Measurements from ENCODE around the gene CBLL2. TPM values are rescaled to one million over a fixed set of nuclear protein-coding genes. Genes with fewer than 3 reads are reported as not detected.
"Not testable (repeated sequence)": the region's sequence is repeated elsewhere in the genome, so short reads cannot be mapped to it uniquely, and the experiment has no call there.

Gene CBLL2, protein sequence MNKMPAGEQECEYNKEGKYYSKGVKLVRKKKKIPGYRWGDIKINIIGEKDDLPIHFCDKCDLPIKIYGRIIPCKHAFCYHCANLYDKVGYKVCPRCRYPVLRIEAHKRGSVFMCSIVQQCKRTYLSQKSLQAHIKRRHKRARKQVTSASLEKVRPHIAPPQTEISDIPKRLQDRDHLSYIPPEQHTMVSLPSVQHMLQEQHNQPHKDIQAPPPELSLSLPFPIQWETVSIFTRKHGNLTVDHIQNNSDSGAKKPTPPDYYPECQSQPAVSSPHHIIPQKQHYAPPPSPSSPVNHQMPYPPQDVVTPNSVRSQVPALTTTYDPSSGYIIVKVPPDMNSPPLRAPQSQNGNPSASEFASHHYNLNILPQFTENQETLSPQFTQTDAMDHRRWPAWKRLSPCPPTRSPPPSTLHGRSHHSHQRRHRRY
- total RNA-seq: not detected

DNA sequence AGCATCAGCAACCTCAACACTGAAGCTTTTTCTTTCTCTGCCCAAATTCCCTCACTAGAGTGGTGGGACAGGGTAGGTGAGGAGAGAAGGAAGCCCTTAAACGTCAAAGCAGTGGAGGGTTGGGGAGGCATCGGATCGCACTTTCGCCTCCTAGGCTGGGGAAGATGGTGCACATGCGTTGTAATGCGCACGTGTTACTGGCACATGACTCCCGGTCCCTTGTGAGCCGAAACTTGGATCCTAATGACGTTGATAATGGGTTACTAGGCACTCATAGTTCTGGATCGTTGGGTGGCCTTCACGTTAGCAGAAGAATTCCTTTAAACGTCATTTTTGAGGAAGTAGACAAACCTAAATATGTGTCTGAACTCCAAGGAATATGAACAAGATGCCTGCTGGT, at the start of gene CBLL2:
CBLL2 (plus strand) TSS at position 301 of the 400 bp plus-strand sequence; CDS start at position 380, 79 bp downstream.
- no peak for DNase-seq (ENCODE audit: low spot score)

DNA sequence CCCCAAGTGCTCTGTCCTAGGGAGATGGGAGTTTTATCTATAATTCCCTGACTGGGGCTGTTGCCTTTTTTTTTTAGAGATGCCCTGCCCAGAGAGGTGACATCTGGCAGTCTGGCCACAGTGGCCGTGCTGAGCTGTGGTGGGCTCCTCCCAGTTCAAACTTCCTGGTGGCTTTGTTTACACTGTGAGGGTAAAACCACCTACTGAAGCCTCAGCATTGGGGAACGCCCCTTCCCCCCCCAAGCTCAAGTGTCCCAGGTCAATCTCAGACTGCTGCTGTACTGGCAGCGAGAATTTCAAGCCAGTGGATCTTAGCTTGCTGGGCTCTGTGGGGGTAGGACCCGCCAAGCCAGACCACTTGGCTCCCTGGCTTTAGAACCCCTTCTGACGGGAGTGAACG, 38.3 kb upstream of the CBLL2 start:
- DNase-seq (ENCODE audit: low spot score): no peak
- no peak for ATAC-seq

More for the DNA sequence above, at the start of gene CBLL2:
- ATAC-seq: no peak

DNA sequence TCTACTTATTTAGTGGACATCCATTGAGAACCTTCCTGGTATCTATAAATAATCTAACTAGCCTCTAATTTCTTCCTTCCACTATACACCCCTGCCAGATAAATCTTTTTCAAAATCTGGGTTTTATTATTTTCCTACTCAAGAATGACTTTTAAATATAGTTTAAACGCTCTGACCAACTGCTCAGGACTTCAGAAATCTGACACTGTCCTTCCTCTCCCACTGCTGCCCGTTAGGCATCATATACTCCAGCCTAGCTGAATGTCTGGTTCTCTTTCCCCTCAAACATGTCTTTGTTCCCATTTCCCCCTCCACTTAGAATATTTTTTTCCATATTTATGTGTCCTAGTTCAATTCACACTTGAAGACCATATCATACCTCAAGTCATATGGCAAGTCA, 35.2 kb upstream of the CBLL2 start:
- no peak for DNase-seq (ENCODE audit: low spot score)
- ATAC-seq: no peak

- no peak for ATAC-seq
These were observed 26.1 kb upstream of the CBLL2 start for GRCh38 chrX:22246620-22247019.

DNA sequence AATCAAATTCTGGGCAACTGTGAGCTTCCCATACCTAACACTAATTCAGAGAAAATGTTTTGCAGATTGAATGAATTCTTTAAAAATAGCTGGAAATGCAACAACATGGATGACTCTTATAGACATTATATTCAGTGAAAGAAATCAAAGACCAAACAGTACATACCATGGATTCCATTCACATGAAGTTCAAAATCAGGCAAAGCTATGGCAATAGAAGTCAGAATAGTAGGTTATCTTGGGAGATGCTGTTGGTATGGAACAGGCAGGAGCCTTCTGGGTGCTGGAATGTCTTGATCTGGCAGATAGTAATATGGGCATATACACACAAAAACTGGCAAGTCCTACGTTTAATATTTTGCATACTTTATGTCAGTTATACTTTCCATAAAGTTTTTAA, 25.5 kb upstream of the CBLL2 start:
- no peak for DNase-seq (ENCODE audit: low spot score)
- no peak for ATAC-seq

More at GRCh38 chrX:22246620-22247019, 26.1 kb upstream of the CBLL2 start:
- DNase-seq (ENCODE audit: low spot score): no peak

DNA sequence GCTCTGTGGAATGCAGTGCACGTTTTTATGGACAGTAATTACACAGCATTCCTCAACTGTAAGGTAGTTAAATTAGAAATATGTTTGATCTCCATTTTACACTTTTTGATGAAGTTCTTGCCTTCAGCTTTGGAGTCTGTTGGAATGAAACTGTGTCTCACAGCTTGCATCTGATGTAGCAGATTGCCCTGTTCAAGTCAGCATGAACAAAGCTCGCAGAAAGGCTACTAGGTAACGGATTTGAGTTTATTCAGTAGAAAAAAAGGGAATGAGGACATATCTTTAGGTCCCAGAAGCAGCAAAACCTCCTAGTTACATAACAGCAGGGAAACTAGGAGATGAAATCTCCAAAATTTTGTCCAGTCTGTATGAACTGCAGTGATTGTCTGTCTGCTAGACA, 24.3 kb upstream of the CBLL2 start:
- ATAC-seq (no peak), DNase-seq (ENCODE audit: low spot score) (no peak)

DNA sequence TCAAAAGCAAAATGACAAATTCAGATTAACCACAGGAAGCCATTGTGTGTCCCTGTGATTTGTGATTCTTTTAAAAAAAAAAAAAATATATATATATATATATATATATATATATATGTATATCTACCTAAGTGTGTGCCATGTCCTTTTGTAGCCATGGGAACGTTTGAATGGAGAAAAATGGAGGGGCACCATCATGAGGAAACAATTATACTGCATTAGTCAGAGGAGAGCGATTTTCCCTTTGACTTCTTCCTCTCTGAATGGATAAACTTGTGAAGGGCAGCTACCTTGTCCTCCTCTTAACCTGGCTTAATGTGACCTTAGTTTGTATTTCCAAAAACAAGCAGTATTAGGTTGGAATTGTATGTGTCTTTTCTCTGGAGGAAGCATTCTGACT, 23.3 kb upstream of the CBLL2 start:
- ATAC-seq: no peak
- no peak for DNase-seq (ENCODE audit: low spot score)

GRCh38 chrX:22268706-22269105, 4.0 kb upstream of the CBLL2 start:
- DNase-seq (ENCODE audit: low spot score) (no peak), ATAC-seq (no peak)

- DNase-seq (ENCODE audit: low spot score) (no peak), ATAC-seq (no peak)
These were observed 1.1 kb downstream of the CBLL2 start for GRCh38 chrX:22273714-22274317.

DNA sequence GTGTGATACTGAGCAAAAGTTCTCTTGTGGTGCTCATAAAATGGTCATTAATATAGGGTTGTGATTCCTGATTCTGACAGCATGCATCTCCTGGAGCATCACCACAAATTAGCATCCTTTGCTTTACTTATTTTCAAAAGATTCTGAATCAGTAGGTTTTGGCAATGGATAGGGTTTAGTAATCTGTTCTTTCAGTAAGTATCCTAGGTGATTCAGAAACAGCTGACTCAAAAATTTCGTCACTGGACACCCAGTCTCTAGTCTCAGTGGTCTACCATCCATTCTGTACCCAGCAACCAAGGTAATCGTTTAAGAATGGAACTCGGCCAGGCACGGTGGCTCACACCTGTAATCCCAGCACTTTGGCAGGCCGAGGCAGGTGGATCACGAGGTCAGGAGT, 4.1 kb downstream of the CBLL2 start:
- no peak for DNase-seq (ENCODE audit: low spot score)
- no peak for ATAC-seq

DNA sequence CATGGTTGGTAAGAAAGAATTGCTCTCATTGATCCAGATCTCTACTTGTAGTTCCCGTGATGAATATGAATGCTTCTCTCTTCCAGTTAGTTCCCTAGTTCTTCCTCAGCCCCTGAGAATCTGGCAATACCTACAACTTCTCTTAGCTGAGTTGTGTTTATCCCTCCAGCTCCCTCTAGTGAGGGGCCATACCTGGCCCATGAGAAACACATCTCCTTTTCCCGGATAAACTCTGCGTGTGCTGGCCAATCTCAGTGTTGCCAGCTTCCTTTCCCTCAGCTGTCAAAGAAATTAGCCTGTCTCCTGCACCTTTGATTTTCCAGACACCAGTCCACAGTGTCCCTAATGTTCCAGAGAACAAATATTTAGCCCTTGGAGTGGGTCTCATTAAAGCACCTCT, 5.7 kb downstream of the CBLL2 start:
- ATAC-seq (no peak), DNase-seq (ENCODE audit: low spot score) (no peak)

DNA sequence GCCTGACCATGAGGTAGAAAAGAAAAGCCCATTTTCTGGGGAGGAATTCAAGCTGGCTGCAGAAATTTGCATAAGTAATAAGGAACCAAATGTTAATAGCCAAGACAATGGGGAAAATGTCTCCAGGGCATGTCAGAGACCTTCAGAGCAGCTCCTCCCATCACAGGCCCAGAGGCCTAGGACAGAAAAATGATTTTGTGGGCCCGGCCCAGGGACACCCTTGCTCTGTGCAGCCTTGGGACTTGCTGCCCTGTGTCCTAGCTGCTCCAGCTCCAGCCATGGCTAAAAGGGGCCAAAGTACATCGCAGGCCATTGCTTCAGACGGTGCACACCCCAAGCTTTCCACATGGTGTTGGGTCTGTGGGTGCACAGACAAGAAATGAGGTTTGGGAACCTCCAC, 16.5 kb downstream of the CBLL2 start:
- ATAC-seq; DNase-seq (ENCODE audit: low spot score): not testable (repeated sequence)

- no peak for ATAC-seq
- no peak for DNase-seq (ENCODE audit: low spot score)
These were observed 24.2 kb downstream of the CBLL2 start for GRCh38 chrX:22296871-22297270.

DNA sequence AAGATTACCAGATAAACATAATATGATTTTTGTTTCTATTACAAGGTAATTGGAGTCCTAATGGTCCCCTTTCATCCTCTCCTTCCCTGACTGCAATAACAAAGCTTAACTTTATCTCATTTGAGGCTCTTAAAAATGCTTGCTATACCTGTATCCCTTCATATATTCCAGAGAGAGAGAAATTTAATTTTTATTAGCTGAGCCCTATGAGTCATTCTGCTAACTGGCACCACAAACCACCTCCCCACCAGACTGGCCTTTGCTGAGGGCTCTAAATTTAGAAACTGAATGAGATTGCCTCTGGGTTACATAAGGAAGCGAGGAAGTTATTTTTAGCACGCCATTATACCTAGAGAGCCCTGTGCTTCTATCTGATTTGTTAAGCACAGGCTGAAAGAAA, 27.4 kb downstream of the CBLL2 start:
- ATAC-seq: no peak

DNA sequence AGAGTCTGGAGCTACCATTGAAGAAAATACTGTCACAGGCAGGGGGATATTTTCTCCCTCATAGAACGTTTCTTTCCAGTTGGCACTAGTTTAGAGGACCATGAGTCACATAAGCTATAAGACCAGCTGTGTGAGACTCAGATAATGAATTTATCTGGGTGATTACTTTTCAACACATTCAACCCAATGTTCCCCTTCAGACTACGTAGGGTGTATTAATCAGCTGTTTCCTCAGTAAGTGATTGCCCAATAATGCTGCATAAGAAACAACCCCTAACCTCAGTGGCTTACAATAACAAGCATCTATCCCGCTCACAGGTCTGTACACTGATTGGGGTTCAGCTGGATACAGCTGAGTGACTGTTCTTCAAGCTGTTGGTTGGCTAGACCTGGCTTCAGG, 38.1 kb downstream of the CBLL2 start:
- DNase-seq (ENCODE audit: low spot score) (no peak), ATAC-seq (no peak)

More for the DNA sequence above, 27.4 kb downstream of the CBLL2 start:
- DNase-seq (ENCODE audit: low spot score): no peak

GRCh38 chrX:22313766-22314165, 41.1 kb downstream of the CBLL2 start:
- DNase-seq (ENCODE audit: low spot score) (no peak), ATAC-seq (no peak)

- DNase-seq (ENCODE audit: low spot score): no peak
- ATAC-seq: no peak
These were observed 41.5 kb downstream of the CBLL2 start for GRCh38 chrX:22314211-22314610.

DNA sequence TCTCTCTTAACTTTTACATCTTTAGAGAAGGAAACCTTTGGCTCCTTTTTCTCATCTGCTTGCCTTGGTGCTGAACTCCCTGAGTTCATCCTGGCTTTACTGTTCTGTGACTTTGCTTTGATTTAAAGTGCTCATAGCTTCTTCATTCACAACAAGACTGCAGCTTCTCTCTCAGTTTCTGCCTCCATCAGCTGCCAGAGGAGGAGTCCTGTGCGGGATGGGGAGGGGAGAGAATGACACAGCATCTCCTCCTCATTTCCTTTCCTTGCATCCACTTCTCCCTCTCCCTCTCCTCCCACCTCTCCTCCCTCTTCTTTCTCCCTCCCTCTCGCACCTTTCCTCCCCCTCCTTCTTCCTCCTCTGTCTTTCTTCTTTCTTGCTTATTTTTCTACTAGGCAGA, 42.0 kb downstream of the CBLL2 start:
- no peak for ATAC-seq
- DNase-seq (ENCODE audit: low spot score): no peak

GRCh38 chrX:22315151-22315550, 42.4 kb downstream of the CBLL2 start:
- no peak for ATAC-seq

GRCh38 chrX:22320236-22320873, 47.6 kb downstream of the CBLL2 start:
- ATAC-seq: no peak

More at GRCh38 chrX:22315151-22315550, 42.4 kb downstream of the CBLL2 start:
- no peak for DNase-seq (ENCODE audit: low spot score)

GRCh38 chrX:22323541-22323940, 50.8 kb downstream of the CBLL2 start:
- no peak for DNase-seq (ENCODE audit: low spot score)
- ATAC-seq: no peak

More at GRCh38 chrX:22320236-22320873, 47.6 kb downstream of the CBLL2 start:
- DNase-seq (ENCODE audit: low spot score): no peak
